ENCODE measurements around the gene CAV1.
"Not testable (repeated sequence)": the region's sequence is repeated elsewhere in the genome, so short reads cannot be mapped to it uniquely, and the experiment has no call there.

CAV1 gene

GRCh38 chr7:116524609-116525297, at the start of gene CAV1:
CAV1 (plus strand) TSS chr7:116525036; CDS start chr7:116525063, 27 bp downstream.
- H3K4me3 ChIP-seq (ENCODE audit: low read depth, low read length), result no peak within 1 kb of the TSS
- no peak for DNase-seq (ENCODE audit: low read depth)
- TF ChIP-seq MAX (IDR thresholded peaks at IDR 0.05; ENCODE audit: low read depth, low read length) (no peak), MYC (IDR thresholded peaks at IDR 0.05; ENCODE audit: low read depth, low read length) (no peak), POLR2A (IDR thresholded peaks at IDR 0.05; ENCODE audit: extremely low read depth, insufficient read length) (no peak), CTCF (IDR thresholded peaks at IDR 0.05; ENCODE audit: low read depth, low read length) (no peak)

GRCh38 chr7:116477625-116478024, 47.2 kb upstream of the CAV1 start:
- no peak overlapping the region for H3K4me3 ChIP-seq (ENCODE audit: low read depth, low read length)
- no peak for DNase-seq (ENCODE audit: low read depth)
- TF ChIP-seq CTCF (IDR thresholded peaks at IDR 0.05; ENCODE audit: low read depth, low read length), result no peak
- no peak for TF ChIP-seq MAX (IDR thresholded peaks at IDR 0.05; ENCODE audit: low read depth, low read length)
- no peak for TF ChIP-seq MYC (IDR thresholded peaks at IDR 0.05; ENCODE audit: low read depth, low read length)
- no peak for TF ChIP-seq POLR2A (IDR thresholded peaks at IDR 0.05; ENCODE audit: extremely low read depth, insufficient read length)

GRCh38 chr7:116478834-116479233, 46.0 kb upstream of the CAV1 start:
- TF ChIP-seq CTCF (IDR thresholded peaks at IDR 0.05; ENCODE audit: low read depth, low read length), result no peak
- no peak for TF ChIP-seq MAX (IDR thresholded peaks at IDR 0.05; ENCODE audit: low read depth, low read length)
- DNase-seq (ENCODE audit: low read depth), result no peak
- no peak overlapping the region for H3K4me3 ChIP-seq (ENCODE audit: low read depth, low read length)

DNA sequence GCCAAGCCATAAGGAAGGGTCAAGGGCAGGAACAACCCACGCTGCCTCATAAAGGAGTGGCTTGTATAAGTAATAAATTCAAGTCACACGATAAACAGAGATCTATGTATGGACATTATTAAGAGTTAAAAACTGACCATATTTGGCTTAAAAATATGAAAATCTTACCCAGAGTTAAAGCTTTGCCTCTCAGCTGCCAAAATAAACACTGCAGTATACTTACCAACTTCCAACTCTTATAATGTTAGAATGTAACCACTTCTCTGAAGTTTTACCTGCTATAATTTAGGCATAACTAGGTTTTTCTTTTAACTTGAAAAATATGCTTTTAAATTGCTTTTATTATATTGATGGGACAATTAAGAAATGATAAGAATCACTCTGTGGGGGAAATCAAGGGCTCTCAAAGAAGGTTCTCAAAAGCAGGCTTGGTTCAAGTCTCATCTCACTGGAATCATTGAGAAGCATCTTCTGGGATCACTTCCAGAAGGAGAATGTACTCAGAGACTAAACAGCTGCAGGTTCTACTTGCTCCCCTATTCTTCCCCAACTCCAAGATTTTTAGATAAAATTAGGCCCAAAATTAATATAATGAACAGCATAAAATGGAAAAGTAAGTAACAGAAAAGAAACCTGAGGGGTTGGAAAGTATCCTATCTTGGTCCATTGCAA, 41.4 kb upstream of the CAV1 start:
- no peak for TF ChIP-seq MAX (IDR thresholded peaks at IDR 0.05; ENCODE audit: low read depth, low read length)
- no peak for TF ChIP-seq MYC (IDR thresholded peaks at IDR 0.05; ENCODE audit: low read depth, low read length)
- H3K4me3 ChIP-seq (ENCODE audit: low read depth, low read length), result no peak overlapping the region

DNA sequence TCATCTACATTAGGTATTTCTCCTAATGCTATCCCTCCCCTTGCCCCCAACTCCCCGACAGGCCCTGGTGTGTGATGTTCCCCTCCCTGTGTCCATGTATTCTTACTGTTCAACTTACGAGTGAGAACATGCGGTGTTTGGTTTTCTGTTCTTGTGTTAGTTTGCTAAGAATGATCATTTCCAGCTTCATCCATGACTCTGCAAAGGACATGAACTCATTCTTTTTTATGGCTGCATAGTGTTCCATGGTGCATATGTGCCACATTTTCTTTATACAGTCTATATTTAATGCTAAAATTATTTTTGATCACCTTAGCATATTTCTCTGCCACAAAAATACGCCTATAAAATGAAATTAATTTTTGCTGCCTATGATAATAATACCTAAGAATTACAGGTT, 40.4 kb upstream of the CAV1 start:
- DNase-seq (ENCODE audit: low read depth), result not testable (repeated sequence)

More for the DNA sequence above, 41.4 kb upstream of the CAV1 start:
- no peak for DNase-seq (ENCODE audit: low read depth)

DNA sequence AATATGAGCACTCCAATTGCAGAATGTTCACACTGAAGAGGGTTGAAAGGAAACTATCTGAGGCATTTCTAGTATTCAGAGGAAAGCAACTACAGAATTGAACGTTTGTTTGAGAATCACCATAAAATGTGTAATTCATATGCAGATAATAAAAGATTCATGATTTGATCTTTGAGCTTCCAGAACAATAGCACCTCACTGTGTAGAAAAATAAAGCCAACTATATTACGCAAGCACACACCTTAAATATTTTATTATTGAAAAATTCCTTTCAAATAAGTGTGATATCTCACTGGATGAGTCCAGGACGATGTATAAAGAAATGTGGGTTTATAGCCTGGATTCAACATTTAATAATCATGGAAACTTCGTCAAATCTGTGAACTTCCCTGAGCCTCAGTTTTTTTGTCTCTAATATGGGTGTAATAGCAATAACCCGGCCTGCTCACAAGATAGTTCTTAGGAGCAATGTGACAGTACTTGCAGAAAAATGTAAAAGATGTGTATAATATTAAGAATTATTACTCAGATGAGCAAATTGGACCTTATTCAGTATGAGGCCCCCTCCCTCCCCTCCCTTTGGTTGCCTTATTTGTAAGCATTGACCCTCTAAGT, 36.8 kb upstream of the CAV1 start:
- no peak overlapping the region for H3K4me3 ChIP-seq (ENCODE audit: low read depth, low read length)
- no peak for DNase-seq (ENCODE audit: low read depth)
- TF ChIP-seq MAX (IDR thresholded peaks at IDR 0.05; ENCODE audit: low read depth, low read length), result no peak
- TF ChIP-seq MYC (IDR thresholded peaks at IDR 0.05; ENCODE audit: low read depth, low read length), result no peak
- no peak for TF ChIP-seq CTCF (IDR thresholded peaks at IDR 0.05; ENCODE audit: low read depth, low read length)
- no peak for TF ChIP-seq POLR2A (IDR thresholded peaks at IDR 0.05; ENCODE audit: extremely low read depth, insufficient read length)

More for the DNA sequence above, 40.4 kb upstream of the CAV1 start:
- not testable (repeated sequence) for H3K4me3 ChIP-seq (ENCODE audit: low read depth, low read length)
